GM12801 (cell line): ENCODE data around the gene IARS2.

ENCODE experiments used
- TF ChIP-seq, protein P1 (sequence below): IDR thresholded peaks from one replicate; pipeline ENCODE4 v1.5.1; 2011; ENCODE audit warnings: control low read depth; ENCODE audit not compliant: insufficient read length; ENCODE audit errors: extremely low read depth

The IARS2 gene

GRCh38 chr1:220164116-220164515 lies 70.2 kb downstream of the IARS2 start:
- TF ChIP-seq, protein P1, sequence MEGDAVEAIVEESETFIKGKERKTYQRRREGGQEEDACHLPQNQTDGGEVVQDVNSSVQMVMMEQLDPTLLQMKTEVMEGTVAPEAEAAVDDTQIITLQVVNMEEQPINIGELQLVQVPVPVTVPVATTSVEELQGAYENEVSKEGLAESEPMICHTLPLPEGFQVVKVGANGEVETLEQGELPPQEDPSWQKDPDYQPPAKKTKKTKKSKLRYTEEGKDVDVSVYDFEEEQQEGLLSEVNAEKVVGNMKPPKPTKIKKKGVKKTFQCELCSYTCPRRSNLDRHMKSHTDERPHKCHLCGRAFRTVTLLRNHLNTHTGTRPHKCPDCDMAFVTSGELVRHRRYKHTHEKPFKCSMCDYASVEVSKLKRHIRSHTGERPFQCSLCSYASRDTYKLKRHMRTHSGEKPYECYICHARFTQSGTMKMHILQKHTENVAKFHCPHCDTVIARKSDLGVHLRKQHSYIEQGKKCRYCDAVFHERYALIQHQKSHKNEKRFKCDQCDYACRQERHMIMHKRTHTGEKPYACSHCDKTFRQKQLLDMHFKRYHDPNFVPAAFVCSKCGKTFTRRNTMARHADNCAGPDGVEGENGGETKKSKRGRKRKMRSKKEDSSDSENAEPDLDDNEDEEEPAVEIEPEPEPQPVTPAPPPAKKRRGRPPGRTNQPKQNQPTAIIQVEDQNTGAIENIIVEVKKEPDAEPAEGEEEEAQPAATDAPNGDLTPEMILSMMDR = no peak

DNA sequence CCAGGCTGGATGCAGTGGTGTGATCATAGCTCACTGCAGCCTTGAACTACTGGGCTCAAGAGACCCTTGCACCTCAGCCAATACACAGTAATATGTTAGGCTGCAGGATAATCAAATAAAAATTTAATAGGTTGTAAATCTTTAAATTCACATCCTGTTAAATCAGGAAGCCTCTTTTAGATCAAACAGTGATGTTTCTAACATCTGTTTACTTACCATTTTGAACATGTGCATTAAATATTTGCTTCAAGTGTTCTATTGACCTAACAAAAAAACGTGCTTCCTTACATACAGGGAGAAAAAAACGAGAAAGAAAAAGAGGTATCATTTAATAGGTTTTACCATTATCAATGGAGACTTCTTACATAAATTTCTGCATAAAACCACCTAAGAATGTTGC lies 70.6 kb downstream of the IARS2 start:
- TF ChIP-seq, protein P1 = no peak

DNA sequence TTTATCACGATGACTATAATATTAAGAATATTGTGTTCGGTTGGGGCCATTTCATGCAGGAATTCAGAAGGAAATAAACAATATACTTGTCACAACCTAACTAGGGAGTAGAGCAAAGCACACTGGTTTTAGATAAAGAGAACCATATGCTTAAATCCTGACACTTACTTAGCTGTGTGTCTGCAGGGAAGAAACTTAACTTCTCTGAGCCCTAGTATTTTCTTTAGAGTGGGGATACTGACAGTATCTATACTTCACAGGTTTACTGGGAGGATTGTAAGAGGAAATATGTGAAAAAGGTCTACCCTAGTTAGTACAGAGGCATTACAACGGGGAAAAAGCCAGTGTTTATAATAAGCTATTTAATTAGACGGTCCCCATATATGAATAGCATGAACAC lies 72.9 kb downstream of the IARS2 start:
- TF ChIP-seq, protein P1 = no peak

GRCh38 chr1:220170836-220171526 lies 77.0 kb downstream of the IARS2 start:
- TF ChIP-seq, protein P1 = no peak

GRCh38 chr1:220176540-220176939 lies 82.6 kb downstream of the IARS2 start:
- TF ChIP-seq, protein P1 = no peak

- TF ChIP-seq, protein P1 = no peak
Measured at GRCh38 chr1:220182111-220182510, 88.2 kb downstream of the IARS2 start.

DNA sequence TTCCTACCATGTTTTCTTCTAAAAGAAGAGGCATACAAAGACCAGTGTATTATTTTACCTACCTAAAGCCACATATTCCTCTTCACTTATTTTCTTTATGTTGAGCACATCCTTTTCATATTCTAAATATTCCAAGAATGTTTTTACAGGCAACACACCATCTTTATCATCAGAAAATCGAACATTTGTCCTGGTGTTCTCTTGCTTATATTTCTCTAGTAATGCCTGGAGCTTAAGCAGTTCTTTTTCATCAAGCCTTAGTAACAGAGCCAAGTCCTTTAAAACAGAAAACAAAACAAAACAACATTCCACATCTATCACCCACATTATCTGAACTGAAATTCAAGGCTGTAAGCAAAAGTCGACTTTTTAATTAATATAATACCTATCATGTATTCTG lies 88.7 kb downstream of the IARS2 start:
- TF ChIP-seq, protein P1 = no peak
